Caco-2 (cell line): ENCODE data around the gene JPH2. TPM values are rescaled to one million over a fixed set of nuclear protein-coding genes. Genes with fewer than 3 reads are reported as not detected.
"Not testable (repeated sequence)": the region's sequence is repeated elsewhere in the genome, so short reads cannot be mapped to it uniquely, and the experiment has no call there.

Experiments
- BruUV-seq: library from RNA; stranded (reverse); fragments of 400-500 nt; replicated peaks from 2 replicates; lab custom pipeline; 2021; lab: Mats Ljungman, UMichigan
- CTCF ChIA-PET: fragments of 300-600 bp; sonication (Branson Sonifier 250); formaldehyde crosslinking; loops from one replicate; lab custom pipeline; 2022; ENCODE audit warnings: antibody characterized with exemption; lab: Charles Lee
- POLR2A ChIA-PET: fragments of 300-600 bp; sonication (Branson Sonifier 250); formaldehyde crosslinking; loops from one replicate; lab custom pipeline; 2022; ENCODE audit warnings: antibody characterized with exemption; lab: Charles Lee
- DNase-seq, 2 experiments: peaks; one replicate each; pipeline versions ENCODE4 v3.0.0 to v3.0.0-alpha.2; 2020 to 2022
- H3K27me3 ChIP-seq: replicated peaks from 2 replicates; pipeline ENCODE4 v1.6.0; 2011; ENCODE audit warnings: low read length; ENCODE audit not compliant: control insufficient read depth, insufficient read depth
- H3K36me3 ChIP-seq: 2 replicates; pipeline ENCODE4 v1.5.1; 2011; ENCODE audit warnings: low read length; ENCODE audit not compliant: control insufficient read depth, insufficient read depth
- H3K4me1 ChIP-seq: fragments of 250-450 bp; sonication (Bioruptor Pico); 2 replicates; pipeline ENCODE4 v1.5.1; 2020; ENCODE audit warnings: mild to moderate bottlenecking
- H3K4me3 ChIP-seq: 2 replicates; pipeline ENCODE4 v1.5.1; 2011; ENCODE audit warnings: low read depth, mild to moderate bottlenecking, control low read depth, low read length
- H3K9me3 ChIP-seq: fragments of 250-450 bp; sonication (Bioruptor Pico); 2 replicates; pipeline ENCODE4 v1.5.1; 2020; ENCODE audit warnings: mild to moderate bottlenecking, moderate library complexity
- H3K27ac Mint-ChIP-seq: one replicate; pipeline ENCODE4 v1.8.0; 2022; ENCODE audit warnings: mixed read lengths; ENCODE audit not compliant: unreplicated experiment
- H3K27me3 Mint-ChIP-seq: one replicate; pipeline ENCODE4 v1.8.0; 2022; ENCODE audit warnings: mixed read lengths; ENCODE audit not compliant: insufficient read depth, unreplicated experiment
- H3K36me3 Mint-ChIP-seq: one replicate; pipeline ENCODE4 v1.8.0; 2022; ENCODE audit warnings: mild to moderate bottlenecking, mixed read lengths; ENCODE audit not compliant: insufficient read depth, unreplicated experiment
- H3K4me1 Mint-ChIP-seq: one replicate; pipeline ENCODE4 v1.8.0; 2022; ENCODE audit warnings: low read depth, mixed read lengths; ENCODE audit not compliant: unreplicated experiment
- H3K4me3 Mint-ChIP-seq: one replicate; pipeline ENCODE4 v1.8.0; 2022; ENCODE audit warnings: mild to moderate bottlenecking, moderate library complexity, mixed read lengths; ENCODE audit not compliant: unreplicated experiment
- H3K9me3 Mint-ChIP-seq: one replicate; pipeline ENCODE4 v1.8.0; 2022; ENCODE audit warnings: mixed read lengths; ENCODE audit not compliant: unreplicated experiment
- CTCF ChIP-seq, 2 experiments: fragments of 200-600 bp in 1 of 2; IDR thresholded peaks; 1 replicate in 1 of 2; 2 replicates in 1 of 2; pipeline versions ENCODE4 v1.5.1 to v1.8.0; 2011 to 2022; ENCODE audit warnings: antibody characterized with exemption in 1 of 2, control low read depth in 1 of 2, inconsistent platforms in 1 of 2, low read depth in 1 of 2, low read length in 1 of 2, mild to moderate bottlenecking in 1 of 2, moderate library complexity in 1 of 2; ENCODE audit not compliant: insufficient read depth in 1 of 2, severe bottlenecking in 1 of 2, unreplicated experiment in 1 of 2
- intact Hi-C: fragments of 100-400 bp; cut with micrococcal nuclease; formaldehyde crosslinking; loops from one replicate; pipeline ENCODE4 v1.10.0; 2022; ENCODE audit not compliant: unreplicated experiment
- total RNA-seq: library from RNA; stranded (reverse); gene quantifications from 2 replicates; pipeline ENCODE4 v1.2.3, GENCODE V29; 2022

The JPH2 gene
- total RNA-seq, 1 experiment from 2014 or later, result 10.5 TPM

GRCh38 chr20:44190197-44190852 lies 3.3 kb upstream of the JPH2 start:
- POLR2A ChIA-PET, result interaction anchor here (0.6 to 1.8 kb wide), 6 partner anchors 53 to 714 kb away, joined by 3 to 13 read pairs (median 4); no protein-coding TSS in a partner anchor
- CTCF ChIA-PET, result interaction anchor here (0.5 to 6.0 kb wide), 44 partner anchors 7 to 741 kb away, joined by 3 to 439 read pairs (median 4); partner anchors contain the start of gene OSER1
- H3K36me3 Mint-ChIP-seq, result peaks cover 15% of the 10 kb centered on the region
- not testable (repeated sequence) for H3K36me3 ChIP-seq, BruUV-seq, H3K9me3 Mint-ChIP-seq, H3K4me3 Mint-ChIP-seq, H3K27me3 ChIP-seq, H3K27ac Mint-ChIP-seq, H3K27me3 Mint-ChIP-seq, H3K4me3 ChIP-seq, H3K9me3 ChIP-seq
- peaks cover 30% of the 10 kb centered on the region for H3K4me1 ChIP-seq
- H3K4me1 Mint-ChIP-seq, result peaks cover 20% of the 10 kb centered on the region
- intact Hi-C loops, result loop anchor here (1.0 to 2.0 kb wide), 3 partner anchors 53 to 134 kb away; no protein-coding TSS in a partner anchor
- peak; percentile 87 to 91 for DNase-seq
- peak; percentile 97 for TF ChIP-seq CTCF (IDR thresholded peaks at IDR 0.05; ENCODE audit: insufficient read depth in 1 of 2, low read depth in 1 of 2, low read length in 1 of 2, severe bottlenecking in 1 of 2, unreplicated experiment in 1 of 2)

- no peak overlapping the region for H3K4me3 Mint-ChIP-seq
- peak in 1 of 2 experiments; percentile 5 for TF ChIP-seq CTCF (IDR thresholded peaks at IDR 0.05; ENCODE audit: insufficient read depth in 1 of 2, low read depth in 1 of 2, low read length in 1 of 2, severe bottlenecking in 1 of 2, unreplicated experiment in 1 of 2)
- H3K27me3 Mint-ChIP-seq, result no peaks in the 10 kb centered on the region
- no TSS peak for BruUV-seq
- peaks cover 4% of the 10 kb centered on the region for H3K36me3 Mint-ChIP-seq
- Histone ChIP-seq H3K27me3 (no peaks in the 10 kb centered on the region), H3K9me3 (no peaks in the 10 kb centered on the region), H3K4me1 (peaks cover 35% of the 10 kb centered on the region), H3K36me3 (no peaks in the 10 kb centered on the region), H3K4me3 (no peak overlapping the region)
- ChIA-PET POLR2A (interaction anchor here (1.1 to 2.4 kb wide), 2 partner anchors 20 to 52 kb away, joined by 5 to 15 read pairs; no protein-coding TSS in a partner anchor), CTCF (interaction anchor here (0.8 to 6.0 kb wide), 9 partner anchors 9 to 282 kb away, joined by 3 to 439 read pairs (median 6); no protein-coding TSS in a partner anchor)
- no peaks in the 10 kb centered on the region for H3K9me3 Mint-ChIP-seq
- DNase-seq, result peak; percentile 44 to 63
- peaks cover 20% of the 10 kb centered on the region for H3K4me1 Mint-ChIP-seq
- intact Hi-C loops, result no loop called here
- peak overlapping the region; percentile 13 for H3K27ac Mint-ChIP-seq
Observed at GRCh38 chr20:44188752-44189151, 1.8 kb upstream of the JPH2 start.
